ENCODE data around the gene UBE2L3. TPM values are rescaled to one million over a fixed set of nuclear protein-coding genes. Genes with fewer than 3 reads are reported as not detected.
A peak's percentile ranks its signal among the peaks of the same experiment; 100 is the strongest.

UBE2L3 gene
- total and polyA plus RNA-seq, 2 of the 8 experiments (the other 6 are each of a cell fraction or from before 2014, with no cell fraction given), result 63.5 to 90.0 TPM

GRCh38 chr22:21641789-21642583 is 74.5 kb downstream of the UBE2L3 start, which contains the start of gene SDF2L1:
Gene SDF2L1 (plus strand): TSS chr22:21642302. CDS start chr22:21642337, 35 bp downstream.
- no peaks in the 10 kb centered on the region for H3K9me3 ChIP-seq (ENCODE audit: insufficient read depth in 2 of 2, low read depth in 1 of 2, low read length in 1 of 2)
- H3K23ac ChIP-seq (ENCODE audit: insufficient read length), result no peak within 1 kb of the TSS
- peak within 1 kb of the TSS; percentile 87 for H4K8ac ChIP-seq (ENCODE audit: extremely low read depth, insufficient read depth, low read length)
- no peaks in the 10 kb centered on the region for H3K36me3 ChIP-seq (ENCODE audit: control insufficient read depth in 2 of 4, insufficient read depth in 4 of 4, low read length in 3 of 4)
- H2BK20ac ChIP-seq (ENCODE audit: low read length), result no peak within 1 kb of the TSS
- H2BK5ac ChIP-seq (ENCODE audit: low read depth, low read length), result no peak within 1 kb of the TSS
- H4K5ac ChIP-seq (ENCODE audit: insufficient read length, low read depth, low read length), result no peak within 1 kb of the TSS
- H3K4me3 ChIP-seq (ENCODE audit: extremely low read depth in 1 of 4, insufficient read depth in 2 of 4, low read depth in 3 of 4, low read length in 4 of 4), result peak within 1 kb of the TSS; percentile 65 to 77 (median 72)
- H3K27ac ChIP-seq (ENCODE audit: low read depth, low read length), result no peak within 1 kb of the TSS
- peak within 1 kb of the TSS; percentile 58 for H2AFZ ChIP-seq (ENCODE audit: low read length)
- DNase-seq (ENCODE audit: low read depth in 1 of 2, low spot score in 2 of 2), result peak; percentile 92 to 96
- peak within 1 kb of the TSS; percentile 40 for H4K91ac ChIP-seq (replicated peaks; ENCODE audit: insufficient read length, low read length)
- no peaks in the 10 kb centered on the region for H3K79me2 ChIP-seq (ENCODE audit: control insufficient read depth in 1 of 2, insufficient read depth in 2 of 2, low read length in 2 of 2)
- H2BK12ac ChIP-seq (ENCODE audit: low read depth, low read length), result peak within 1 kb of the TSS; percentile 84; the same call in 1 of the 2 replicates
- peaks cover 0 to 7% (median 1%) of the 10 kb centered on the region in 4 experiments; a peak in 3 of 7 replicates for H3K27me3 ChIP-seq (replicated peaks in 1 of 4; ENCODE audit: control insufficient read depth in 3 of 4, extremely low read depth in 1 of 4, insufficient read depth in 3 of 4, low read length in 3 of 4)
- peak within 1 kb of the TSS; percentile 65 to 86 (median 75) for H3K9ac ChIP-seq (replicated peaks in 1 of 4; ENCODE audit: extremely low read depth in 1 of 4, low read depth in 3 of 4, low read length in 3 of 4)
- no peak for FAIRE-seq
- peak within 1 kb of the TSS; percentile 92; the same call in 1 of the 2 replicates for H2BK15ac ChIP-seq (ENCODE audit: low read length)
- peaks cover 0 to 5% (median 2%) of the 10 kb centered on the region in 4 experiments; a peak in 4 of 7 replicates for H3K4me1 ChIP-seq (replicated peaks in 1 of 4; ENCODE audit: control insufficient read depth in 3 of 4, insufficient read depth in 4 of 4, low read length in 3 of 4)
- 3% methylated on average over 64 of the region's 76 CpGs; no CpG with 5 or more reads in 1 of the 2 experiments for WGBS, 2 experiments (ENCODE audit: extremely low coverage in 1 of 2, insufficient coverage in 1 of 2, insufficient read length in 1 of 2, insufficient replicate concordance in 2 of 2, low coverage in 1 of 2, low lambda C conversion rate in 2 of 2, missing lambda C conversion rate in 1 of 2)
- H3K14ac ChIP-seq (ENCODE audit: insufficient read length), result no peak within 1 kb of the TSS
- peaks cover 0 to 11% of the 10 kb centered on the region in 2 experiments for H4K20me1 ChIP-seq (replicated peaks in 1 of 2; ENCODE audit: control insufficient read depth in 1 of 2, insufficient read depth in 2 of 2, low read length in 2 of 2)
- peak within 1 kb of the TSS; percentile 24 for H3K56ac ChIP-seq (replicated peaks; ENCODE audit: insufficient read length, low read depth, low read length)
- H3K4me2 ChIP-seq (ENCODE audit: insufficient read depth in 1 of 2, low read depth in 2 of 2, low read length in 2 of 2), result peak within 1 kb of the TSS; percentile 17 to 91
- peak within 1 kb of the TSS; percentile 36 for H3K18ac ChIP-seq (ENCODE audit: extremely low read depth, low read length)
- H3K4ac ChIP-seq (replicated peaks; ENCODE audit: insufficient read length, low read depth, low read length), result no peak within 1 kb of the TSS
- ChIA-PET CTCF (ENCODE audit: partially characterized antibody) (interaction anchor here (0.5 to 22.2 kb wide), 18 partner anchors 10 to 190 kb away, joined by 3 to 499 read pairs (median 6); partner anchors contain the start of genes CCDC116, PPIL2 and YDJC), POLR2A (ENCODE audit: partially characterized antibody) (interaction anchor here (1.0 to 5.7 kb wide), 8 partner anchors 11 to 86 kb away, joined by 3 to 74 read pairs (median 4); partner anchors contain the start of genes CCDC116 and YDJC)
- H2BK120ac ChIP-seq (replicated peaks; ENCODE audit: low read depth, low read length), result no peak within 1 kb of the TSS
- peaks cover 5% of the 10 kb centered on the region; the same call in 1 of the 2 replicates for H3K23me2 ChIP-seq (ENCODE audit: low read depth, low read length)
- H2AK5ac ChIP-seq (ENCODE audit: low read depth, low read length), result no peak within 1 kb of the TSS
- no peaks in the 10 kb centered on the region for H3K79me1 ChIP-seq (ENCODE audit: low read depth, low read length)
- TF ChIP-seq SIN3A (conservative IDR thresholded peaks at IDR 0.05 in 1 of 2, IDR thresholded peaks at IDR 0.05 in 1 of 2; ENCODE audit: low read depth in 1 of 2, low read length in 2 of 2), result peak in 1 of 2 experiments; percentile 47; a peak in 2 of 4 replicates
- TF ChIP-seq SRF (IDR thresholded peaks at IDR 0.05; ENCODE audit: low read depth, low read length), result no peak
- peak; percentile 38 for TF ChIP-seq TAF7 (optimal IDR thresholded peaks at IDR 0.05; ENCODE audit: borderline replicate concordance, low read depth, low read length)
- no peak for TF ChIP-seq NRF1 (IDR thresholded peaks at IDR 0.05; ENCODE audit: low read depth, low read length)
- no peak; the same call in 1 of the 2 replicates for TF ChIP-seq CHD1 (IDR thresholded peaks at IDR 0.05; ENCODE audit: low read depth, low read length)
- TF ChIP-seq PHF8 (conservative IDR thresholded peaks at IDR 0.05; ENCODE audit: low read depth, low read length), result peak; percentile 69
- peak; percentile 82 for TF ChIP-seq E2F6 (IDR thresholded peaks at IDR 0.05)
- TF ChIP-seq SP1 (IDR thresholded peaks at IDR 0.05; ENCODE audit: low read depth, low read length), result peak; percentile 91
- TF ChIP-seq MAX (IDR thresholded peaks at IDR 0.05), result peak; percentile 57
